Measurements from ENCODE around the gene FN3KRP. TPM values are rescaled to one million over a fixed set of nuclear protein-coding genes. Genes with fewer than 3 reads are reported as not detected.

FN3KRP gene
- total and polyA plus RNA-seq, 2 of the 13 experiments (the other 11 are each of a cell fraction or from before 2014, with no cell fraction given), result 22.4 to 28.2 TPM

GRCh38 chr17:82775001-82775823 is 58.7 kb downstream of the FN3KRP start:
- H2AFZ ChIP-seq (ENCODE audit: low read length), result no peak overlapping the region
- TF ChIP-seq ZIK1 (CRISPR knock-in tag; IDR thresholded peaks at IDR 0.05; ENCODE audit: borderline replicate concordance, low read depth), result no peak
- no peak for TF ChIP-seq MEIS1 (CRISPR knock-in tag; IDR thresholded peaks at IDR 0.05; ENCODE audit: borderline replicate concordance)
- TF ChIP-seq HMGXB4 (CRISPR knock-in tag; IDR thresholded peaks at IDR 0.05; ENCODE audit: borderline replicate concordance in 1 of 2, low read depth in 1 of 2), result peak in 1 of 2 experiments; percentile 68; a peak in 1 of 4 replicates
- no peak for TF ChIP-seq PITX1 (CRISPR knock-in tag; IDR thresholded peaks at IDR 0.05)
- TF ChIP-seq GLI4 (CRISPR knock-in tag; IDR thresholded peaks at IDR 0.05; ENCODE audit: borderline replicate concordance), result no peak
- TF ChIP-seq ZNF281 (CRISPR knock-in tag; IDR thresholded peaks at IDR 0.05; ENCODE audit: borderline replicate concordance), result no peak
- TF ChIP-seq HOXA9 (CRISPR knock-in tag; IDR thresholded peaks at IDR 0.05; ENCODE audit: borderline replicate concordance), result no peak
- no peak for TF ChIP-seq BCL3 (CRISPR knock-in tag; IDR thresholded peaks at IDR 0.05)
- TF ChIP-seq KLF15 (CRISPR knock-in tag; IDR thresholded peaks at IDR 0.05; ENCODE audit: borderline replicate concordance), result no peak
- TF ChIP-seq GABPB1 (CRISPR knock-in tag; IDR thresholded peaks at IDR 0.05), result peak; percentile 37; the same call in 1 of the 2 replicates
- TF ChIP-seq NFKBIZ (CRISPR knock-in tag; IDR thresholded peaks at IDR 0.05), result no peak
- no peak for TF ChIP-seq ZNF431 (CRISPR knock-in tag; IDR thresholded peaks at IDR 0.05; ENCODE audit: borderline replicate concordance, low read depth)
- no peak for TF ChIP-seq TRIM22 (IDR thresholded peaks at IDR 0.05)
- TF ChIP-seq BRCA1 (CRISPR knock-in tag; IDR thresholded peaks at IDR 0.05), result no peak
- TF ChIP-seq ZNF737 (CRISPR knock-in tag; IDR thresholded peaks at IDR 0.05; ENCODE audit: borderline replicate concordance), result no peak

More at GRCh38 chr17:82775001-82775823, 58.7 kb downstream of the FN3KRP start:
- Histone ChIP-seq H3K27me3 (ENCODE audit: control insufficient read depth in 1 of 2, insufficient read depth in 2 of 2, low read length in 2 of 2) (no peaks in the 10 kb centered on the region), H3K9me3 (ENCODE audit: low read length) (no peaks in the 10 kb centered on the region), H3K27ac (ENCODE audit: extremely low read length, insufficient read depth, low read length) (no peak overlapping the region), H3K4me3 (replicated peaks in 1 of 3; ENCODE audit: insufficient read depth in 1 of 3, low read depth in 2 of 3, low read length in 3 of 3) (no peak overlapping the region), H3K4me2 (ENCODE audit: low read depth, low read length) (peak overlapping the region; percentile 51), H3K36me3 (replicated peaks in 1 of 2; ENCODE audit: control insufficient read depth in 1 of 2, insufficient read depth in 2 of 2, low read length in 2 of 2) (peaks cover 7 to 34% of the 10 kb centered on the region in 2 experiments; a peak in 4 of 5 replicates), H3K4me1 (ENCODE audit: insufficient read depth, low read length) (peaks cover 5% of the 10 kb centered on the region), H4K20me1 (ENCODE audit: insufficient read depth, low read length) (peaks cover 4% of the 10 kb centered on the region; the same call in 1 of the 2 replicates), H3K9ac (ENCODE audit: insufficient read depth, low read depth, low read length) (no peak overlapping the region), H3K79me2 (ENCODE audit: insufficient read depth, low read length) (no peaks in the 10 kb centered on the region)
- no TSS peak for BruUV-seq (replicated peaks)
- ChIA-PET CTCF (ENCODE audit: low intra/inter-chr PET ratio, low total read pairs) (interaction anchor here (1.0 to 2.1 kb wide), 4 partner anchors 59 to 107 kb away, joined by 3 to 18 read pairs (median 9); partner anchors contain the start of gene FN3KRP), POLR2A (no interaction called here)
- in situ Hi-C loops (cut with HindIII; ENCODE audit: extremely low pct_ligation_motif_present, low pct_unique_long_range_greater_than_20kb), result loop anchor here (5.0 kb wide), 1 partner anchor 108 kb away; no protein-coding TSS in a partner anchor
- ATAC-seq, result peak; percentile 85
- intact Hi-C loops (cut with micrococcal nuclease; ENCODE audit: unreplicated experiment), result loop anchor here (1.0 to 2.0 kb wide), 3 partner anchors 36 to 107 kb away; no protein-coding TSS in a partner anchor
- 46% methylated on average over 24 of the region's 34 CpGs for WGBS (ENCODE audit: low lambda C conversion rate)
- DNase-seq (ENCODE audit: low spot score), result peak; percentile 51
- peak; percentile 57 for FAIRE-seq
